HL-60 (cell line): ENCODE results near the gene IGSF9.

Experiments used
- CTCF ChIP-seq: IDR thresholded peaks from one replicate; pipeline ENCODE4 v1.5.1; 2011; ENCODE audit warnings: low read length, control low read depth, inconsistent platforms; ENCODE audit not compliant: insufficient read depth
- GABPA ChIP-seq: IDR thresholded peaks from 2 replicates; pipeline ENCODE4 v1.6.1; 2012; ENCODE audit warnings: low read depth
- POLR2AphosphoS5 ChIP-seq: IDR thresholded peaks from 2 replicates; pipeline ENCODE4 v1.6.1; 2012; ENCODE audit warnings: low read depth
- SPI1 ChIP-seq: IDR thresholded peaks from 2 replicates; pipeline ENCODE4 v1.6.1; 2012; ENCODE audit warnings: low read depth, mild to moderate bottlenecking, borderline replicate concordance

DNA sequence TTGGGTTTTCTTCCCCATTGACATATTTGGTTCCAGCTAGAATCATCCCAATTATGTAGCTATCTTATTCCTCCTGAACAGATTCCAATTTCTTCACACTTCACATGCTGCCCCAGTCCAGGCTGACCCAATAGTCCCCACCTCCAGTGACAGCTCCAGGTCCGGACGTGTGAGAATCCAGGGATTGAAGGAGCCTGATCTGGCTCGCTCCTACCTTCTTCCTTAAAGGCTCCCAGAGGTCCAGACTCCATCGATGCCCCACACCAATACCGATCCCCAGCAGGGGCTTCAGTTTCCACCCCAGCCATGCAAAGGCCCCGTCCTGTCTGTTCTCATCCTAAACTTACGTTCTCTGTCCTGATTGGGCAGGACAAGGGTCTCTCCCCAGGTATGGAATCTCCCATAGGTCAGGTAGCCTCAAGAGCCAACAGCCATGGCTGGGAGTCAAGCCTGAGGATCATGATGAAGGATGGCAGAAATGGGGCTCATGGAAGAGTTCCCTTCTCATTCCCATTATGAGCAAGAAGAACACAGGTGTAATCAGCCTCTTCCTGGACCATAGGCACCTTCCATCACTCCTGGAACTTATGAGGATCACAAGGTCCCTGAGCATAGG lies 29.0 kb upstream of the IGSF9 start:
- TF ChIP-seq CTCF (no peak), POLR2AphosphoS5 (no peak), SPI1 (no peak), GABPA (no peak)
